Measurements from ENCODE around the gene TCF4.

TCF4 gene

DNA sequence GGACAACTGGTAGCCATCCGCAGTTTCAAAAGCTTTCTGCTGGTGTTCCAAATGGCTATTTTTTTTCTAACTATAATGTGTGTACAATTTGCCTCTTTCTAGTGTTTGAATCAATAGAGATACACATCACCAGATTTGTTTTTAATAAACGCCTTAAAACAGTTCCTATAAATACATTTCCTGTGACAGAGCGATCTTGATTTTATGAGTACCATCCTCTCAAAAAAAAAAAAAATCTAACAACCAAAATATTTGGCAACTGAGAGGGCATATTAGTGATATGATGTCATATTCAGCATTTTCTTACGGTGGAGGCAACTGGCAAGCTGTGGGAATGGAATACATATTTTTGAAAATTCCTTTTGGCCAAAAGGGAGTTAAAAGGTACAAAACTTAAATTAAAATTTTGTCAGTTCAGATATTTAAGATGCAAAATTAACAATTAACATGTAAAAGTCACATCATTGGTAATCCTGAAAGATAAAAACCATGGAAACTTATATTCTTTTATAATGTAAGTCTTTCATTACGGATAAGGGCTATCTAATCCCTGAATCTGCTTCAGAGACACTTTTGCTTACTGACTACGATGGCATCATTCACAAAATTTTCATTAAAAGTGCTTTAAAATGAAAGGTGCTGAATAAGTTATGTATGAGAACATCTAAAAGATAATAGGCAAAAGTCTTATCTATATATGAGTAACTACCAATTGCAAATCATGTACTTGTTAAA is 268.4 kb downstream of the TCF4 start:
- DNase-seq (ENCODE audit: extremely low read depth, low read depth) = no peak
- TF ChIP-seq, protein P1, sequence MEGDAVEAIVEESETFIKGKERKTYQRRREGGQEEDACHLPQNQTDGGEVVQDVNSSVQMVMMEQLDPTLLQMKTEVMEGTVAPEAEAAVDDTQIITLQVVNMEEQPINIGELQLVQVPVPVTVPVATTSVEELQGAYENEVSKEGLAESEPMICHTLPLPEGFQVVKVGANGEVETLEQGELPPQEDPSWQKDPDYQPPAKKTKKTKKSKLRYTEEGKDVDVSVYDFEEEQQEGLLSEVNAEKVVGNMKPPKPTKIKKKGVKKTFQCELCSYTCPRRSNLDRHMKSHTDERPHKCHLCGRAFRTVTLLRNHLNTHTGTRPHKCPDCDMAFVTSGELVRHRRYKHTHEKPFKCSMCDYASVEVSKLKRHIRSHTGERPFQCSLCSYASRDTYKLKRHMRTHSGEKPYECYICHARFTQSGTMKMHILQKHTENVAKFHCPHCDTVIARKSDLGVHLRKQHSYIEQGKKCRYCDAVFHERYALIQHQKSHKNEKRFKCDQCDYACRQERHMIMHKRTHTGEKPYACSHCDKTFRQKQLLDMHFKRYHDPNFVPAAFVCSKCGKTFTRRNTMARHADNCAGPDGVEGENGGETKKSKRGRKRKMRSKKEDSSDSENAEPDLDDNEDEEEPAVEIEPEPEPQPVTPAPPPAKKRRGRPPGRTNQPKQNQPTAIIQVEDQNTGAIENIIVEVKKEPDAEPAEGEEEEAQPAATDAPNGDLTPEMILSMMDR (IDR thresholded peaks at IDR 0.05; ENCODE audit: low read depth, low read length, missing control alignments) = no peak
- H3K4me3 ChIP-seq (replicated peaks; ENCODE audit: low read depth, low read length) = peak overlapping the region; percentile 54

- peak overlapping the region; percentile 54 for H3K4me3 ChIP-seq (replicated peaks; ENCODE audit: low read depth, low read length)
- DNase-seq (ENCODE audit: extremely low read depth, low read depth) = no peak
Measured at GRCh38 chr18:55318951-55319441, 269.0 kb downstream of the TCF4 start.

GRCh38 chr18:55317864-55318263 is 270.1 kb downstream of the TCF4 start:
- peak overlapping the region; percentile 54 for H3K4me3 ChIP-seq (replicated peaks; ENCODE audit: low read depth, low read length)
- DNase-seq (ENCODE audit: extremely low read depth, low read depth) = no peak
- TF ChIP-seq, protein P1 (IDR thresholded peaks at IDR 0.05; ENCODE audit: low read depth, low read length, missing control alignments) = no peak

More at GRCh38 chr18:55318951-55319441, 269.0 kb downstream of the TCF4 start:
- TF ChIP-seq, protein P1 (IDR thresholded peaks at IDR 0.05; ENCODE audit: low read depth, low read length, missing control alignments) = no peak

GRCh38 chr18:55317324-55317723 is 270.7 kb downstream of the TCF4 start:
- H3K4me3 ChIP-seq (replicated peaks; ENCODE audit: low read depth, low read length) = peak overlapping the region; percentile 54; the same call in 1 of the 2 replicates
- TF ChIP-seq, protein P1 (IDR thresholded peaks at IDR 0.05; ENCODE audit: low read depth, low read length, missing control alignments) = no peak
- no peak for DNase-seq (ENCODE audit: extremely low read depth, low read depth)

- peak overlapping the region; percentile 54 for H3K4me3 ChIP-seq (replicated peaks; ENCODE audit: low read depth, low read length)
- no peak for DNase-seq (ENCODE audit: extremely low read depth, low read depth)
- TF ChIP-seq, protein P1 (IDR thresholded peaks at IDR 0.05; ENCODE audit: low read depth, low read length, missing control alignments) = no peak
Measured at GRCh38 chr18:55316486-55317184, 271.4 kb downstream of the TCF4 start.

- no peak for DNase-seq (ENCODE audit: extremely low read depth, low read depth)
- TF ChIP-seq, protein P1 (IDR thresholded peaks at IDR 0.05; ENCODE audit: low read depth, low read length, missing control alignments) = no peak
- no peak overlapping the region for H3K4me3 ChIP-seq (replicated peaks; ENCODE audit: low read depth, low read length)
Measured at GRCh38 chr18:55314615-55315237, 273.3 kb downstream of the TCF4 start.
